NCI-H2029 treated with DMSO at 0.1 percent for 48 hours (cell line): ENCODE data around the gene CSN3.

Experiments
- DNase-seq: peaks from one replicate; lab custom pipeline; 2025; lab: John Stamatoyannopoulos, UW

Gene CSN3

DNA sequence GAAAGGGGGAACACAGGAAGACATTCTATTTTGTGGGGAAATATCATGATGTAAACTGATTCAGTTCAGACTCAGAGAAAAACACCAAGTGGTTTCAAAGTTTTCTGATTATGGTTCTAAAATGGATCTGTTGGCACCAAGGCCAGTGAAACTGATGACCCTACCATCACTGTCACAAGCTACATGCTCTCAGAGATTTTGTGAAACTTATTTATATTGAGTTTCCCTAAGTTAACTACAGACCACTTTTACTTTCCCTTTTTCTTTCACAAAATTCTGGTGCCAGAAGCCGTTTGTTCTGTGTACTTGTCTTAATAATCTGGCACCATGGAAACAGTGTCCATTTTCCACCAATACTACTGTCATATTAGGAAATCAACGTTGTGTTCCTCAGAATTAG, 48.9 kb downstream of the CSN3 start:
- no peak for DNase-seq

DNA sequence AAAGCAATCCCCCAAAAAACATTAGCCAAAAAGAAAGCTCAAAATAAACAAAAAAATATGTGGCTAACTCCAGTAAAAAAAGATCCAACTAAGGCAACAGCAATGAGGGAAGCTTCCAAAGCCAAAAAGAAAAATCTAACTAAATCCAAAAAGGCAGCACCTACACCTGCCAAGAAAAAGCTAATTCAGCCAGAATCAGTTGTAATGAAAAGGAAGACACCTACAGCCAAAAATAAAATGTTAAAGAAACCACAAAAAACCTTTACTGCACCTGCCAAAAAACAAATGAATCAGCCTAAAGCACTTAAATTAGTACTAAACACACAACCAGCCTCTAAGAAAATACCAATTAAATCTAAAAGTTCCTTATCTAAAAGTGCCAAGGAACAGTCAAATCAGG, 55.2 kb downstream of the CSN3 start:
- no peak for DNase-seq

DNA sequence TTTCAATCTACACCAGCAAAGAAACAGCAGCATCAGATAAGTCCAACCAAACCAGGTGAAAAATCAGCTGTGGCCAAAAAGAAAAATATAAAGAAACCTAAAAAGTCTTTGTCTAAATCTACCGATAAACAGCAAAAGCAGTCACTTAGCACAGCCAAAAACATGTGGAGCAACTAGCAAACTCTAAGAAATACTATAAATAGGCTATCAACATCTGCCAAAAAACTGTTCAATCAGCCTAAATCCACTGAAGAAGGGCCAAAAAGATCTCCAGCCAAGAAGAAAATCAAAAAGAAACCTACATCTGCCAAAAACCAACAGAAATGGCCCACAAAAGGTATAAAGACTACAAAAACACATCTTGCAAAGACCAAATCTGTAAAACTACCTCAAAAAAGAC, 55.7 kb downstream of the CSN3 start:
- DNase-seq, result no peak

DNA sequence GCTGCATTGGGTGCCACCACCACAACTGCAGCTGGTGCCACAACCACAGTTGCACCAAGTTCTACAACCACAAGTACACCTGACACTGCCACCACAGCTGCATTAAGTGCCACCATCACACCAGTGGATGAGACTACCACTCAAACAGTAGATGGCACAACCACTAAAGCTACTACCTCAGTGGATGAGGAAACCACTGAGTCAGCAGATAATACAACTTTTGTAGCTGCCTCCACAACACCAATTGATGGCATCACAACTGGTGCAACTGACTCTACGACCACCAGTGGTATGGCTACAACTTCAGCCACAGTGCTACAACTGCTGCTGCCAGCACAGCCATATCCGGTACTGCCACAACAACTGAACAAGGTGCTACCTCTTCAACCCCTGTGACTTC, 57.2 kb downstream of the CSN3 start:
- no peak for DNase-seq

DNA sequence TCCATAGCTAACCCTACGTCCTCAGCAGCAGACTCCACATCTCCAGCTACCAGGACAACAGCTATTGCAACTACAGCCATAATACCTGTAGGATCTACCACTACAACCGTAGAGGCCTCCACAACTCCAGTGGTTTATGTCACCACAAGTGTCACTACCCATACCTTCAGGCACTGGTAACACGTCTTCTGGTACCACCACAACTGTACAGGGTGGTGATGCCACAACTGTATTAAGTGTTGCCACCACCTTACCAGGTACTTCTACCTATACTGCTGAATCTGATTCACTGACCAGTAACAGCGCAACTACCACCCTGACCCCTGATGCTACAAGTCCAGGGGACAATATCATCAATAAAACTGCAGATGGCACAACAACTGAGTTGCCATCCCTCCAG, 57.8 kb downstream of the CSN3 start:
- no peak for DNase-seq
